NT2/D1 (cell line): ENCODE results near the gene SCAANT1.

ENCODE experiments used
- YY1 ChIP-seq: IDR thresholded peaks from 2 replicates; pipeline ENCODE4 v1.6.1; 2011; ENCODE audit not compliant: insufficient read length, insufficient read depth
- ZNF274 ChIP-seq: IDR thresholded peaks from 2 replicates; pipeline ENCODE4 v1.6.1; 2011; ENCODE audit warnings: mild to moderate bottlenecking, low read depth, low read length

DNA sequence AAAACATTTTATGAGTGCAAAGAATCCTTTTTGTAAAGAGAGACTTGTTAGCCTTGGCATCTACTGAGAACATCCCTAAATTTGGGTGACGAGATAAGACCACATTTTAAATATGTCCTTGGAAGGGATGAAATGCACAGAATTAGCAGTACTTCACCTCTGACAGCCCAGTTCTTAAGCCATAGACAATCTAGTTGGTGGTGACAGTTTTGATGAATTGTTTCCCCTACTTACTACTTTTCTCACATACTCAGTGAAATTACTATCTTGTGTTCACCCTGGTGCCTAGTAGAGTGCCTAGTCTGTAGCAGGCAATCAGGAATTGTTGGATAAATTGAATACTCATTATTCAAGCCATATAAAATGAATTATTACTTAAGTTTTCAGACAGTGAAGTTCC is 3.4 kb downstream of the SCAANT1 start:
- TF ChIP-seq YY1 (no peak), ZNF274 (no peak)
